Activated CD8-positive, alpha-beta memory T cell treated with anti-CD3 and anti-CD28 coated beads, Interleukin-2, amount 50 U/mL, for 48 hours (primary cell): ENCODE results near the gene FAM53A.
"Not testable (repeated sequence)": the region's sequence is repeated elsewhere in the genome, so short reads cannot be mapped to it uniquely, and the experiment has no call there.

Source experiments
- DNase-seq: peaks from one replicate; pipeline ENCODE4 v3.0.0-alpha.2; 2020

FAM53A gene

DNA sequence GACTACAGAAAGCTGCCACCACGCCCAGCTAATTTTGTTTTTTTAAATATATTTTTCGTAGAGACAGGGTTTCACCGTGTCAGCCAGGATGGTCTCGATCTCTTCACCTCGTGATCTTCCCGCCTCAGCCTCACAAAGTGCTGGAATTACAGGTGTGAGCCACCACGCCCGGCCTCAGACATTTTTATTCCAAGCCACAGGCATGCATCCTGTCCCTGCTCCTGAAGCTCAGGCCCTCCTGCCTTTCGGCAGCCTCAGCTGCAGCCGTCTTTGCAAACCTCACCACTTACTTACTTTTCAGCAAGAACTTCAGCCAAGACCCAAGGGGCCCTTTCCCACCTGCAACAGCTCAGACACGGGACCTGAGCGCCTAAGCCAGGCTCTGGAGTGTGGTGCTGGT is 26.0 kb downstream of the FAM53A start:
- no peak for DNase-seq

GRCh38 chr4:1656986-1657385 is 27.1 kb downstream of the FAM53A start:
- no peak for DNase-seq

GRCh38 chr4:1656132-1656531 is 28.0 kb downstream of the FAM53A start:
- DNase-seq, result no peak

- no peak for DNase-seq
Measured at GRCh38 chr4:1655676-1656075, 28.4 kb downstream of the FAM53A start.

DNA sequence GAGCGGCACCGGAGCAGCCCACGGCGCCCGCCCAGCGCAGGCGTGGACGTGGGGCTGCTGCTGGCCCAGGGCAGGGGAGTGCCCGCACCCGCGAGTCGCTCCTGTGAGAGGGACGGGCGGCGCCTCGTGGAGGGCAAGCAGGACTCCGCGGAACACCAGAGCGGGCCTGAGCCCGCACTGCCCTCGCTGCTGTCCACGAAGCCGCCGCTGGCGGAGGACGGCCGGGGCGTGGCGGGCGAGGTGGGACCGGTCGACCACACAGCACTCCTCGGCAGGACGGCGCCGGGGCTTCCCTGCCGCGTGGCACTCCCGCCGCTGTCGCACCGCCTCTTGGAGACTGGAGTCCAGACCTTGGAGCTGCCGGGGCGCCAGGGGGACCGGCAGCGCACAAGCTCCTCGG is 29.0 kb downstream of the FAM53A start:
- DNase-seq, result no peak

DNA sequence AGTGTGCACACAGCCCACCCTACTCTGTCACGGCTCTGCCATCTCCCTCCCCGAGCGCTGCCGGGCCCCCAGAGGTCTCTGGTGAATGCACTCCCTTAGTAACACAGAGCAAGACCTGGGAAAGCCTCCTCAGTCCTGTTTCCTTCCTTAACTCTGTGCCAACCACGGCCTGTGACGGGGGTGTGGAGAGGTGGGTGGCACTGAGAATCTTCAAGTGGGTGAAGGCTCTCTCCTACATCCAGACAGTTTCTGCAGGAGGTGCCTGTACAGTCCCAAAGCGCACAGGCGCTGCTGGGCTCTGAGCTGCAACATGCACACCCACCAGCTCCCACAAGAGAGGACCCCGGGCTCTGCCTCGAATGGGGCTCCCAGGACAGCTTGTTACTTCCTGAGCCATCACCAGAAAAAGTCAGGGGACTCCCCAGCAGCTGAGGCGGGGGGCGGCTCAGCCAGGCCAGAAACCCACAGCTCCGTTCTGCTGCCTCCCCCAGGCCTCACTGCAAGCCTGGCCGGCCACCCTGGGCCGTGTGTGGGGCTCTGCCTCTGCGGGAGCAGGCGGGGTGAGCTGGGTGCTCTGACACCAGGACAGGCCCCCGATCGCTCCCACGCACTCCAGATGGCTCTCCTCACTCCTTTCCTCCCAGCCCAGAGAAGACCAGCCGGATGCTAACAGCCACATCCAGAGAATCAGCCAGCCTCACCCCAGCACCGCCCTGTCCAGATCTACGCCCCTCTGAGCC is 29.7 kb downstream of the FAM53A start:
- no peak for DNase-seq

DNA sequence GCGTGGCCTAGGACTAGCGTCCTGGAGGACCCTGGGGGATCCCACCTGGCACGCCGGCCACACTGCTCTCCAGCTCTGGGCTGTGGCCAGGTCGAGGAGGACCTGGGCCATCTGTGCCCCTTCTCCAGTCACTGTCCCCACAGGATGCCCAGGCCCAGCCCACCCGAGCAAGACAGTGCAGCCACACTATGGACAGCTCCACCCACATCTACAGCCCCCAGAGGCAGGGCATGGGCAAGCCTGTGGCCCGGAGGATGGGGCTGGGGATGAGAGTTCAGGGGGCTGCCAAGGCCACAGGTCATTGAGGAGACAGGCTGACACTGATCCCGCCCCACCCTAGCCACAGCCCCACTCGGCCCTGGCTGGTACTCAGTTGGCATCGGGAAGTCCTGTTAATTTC is 30.3 kb downstream of the FAM53A start:
- no peak for DNase-seq

DNA sequence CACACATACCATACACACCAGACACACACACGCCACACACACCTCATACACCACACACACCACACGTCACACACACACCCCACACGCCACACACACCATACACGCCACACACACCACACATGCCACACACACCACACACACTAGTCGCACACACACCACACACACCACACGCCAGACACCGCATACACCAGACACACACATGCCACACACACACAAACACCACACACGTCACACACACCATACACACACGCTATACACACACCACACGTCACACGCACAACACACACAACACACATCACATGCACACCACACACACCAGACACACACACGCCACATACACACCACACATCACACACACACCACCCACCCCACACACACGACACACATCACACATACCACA is 32.0 kb downstream of the FAM53A start:
- no peak for DNase-seq

- no peak for DNase-seq
Measured at GRCh38 chr4:1651609-1652008, 32.5 kb downstream of the FAM53A start.

DNA sequence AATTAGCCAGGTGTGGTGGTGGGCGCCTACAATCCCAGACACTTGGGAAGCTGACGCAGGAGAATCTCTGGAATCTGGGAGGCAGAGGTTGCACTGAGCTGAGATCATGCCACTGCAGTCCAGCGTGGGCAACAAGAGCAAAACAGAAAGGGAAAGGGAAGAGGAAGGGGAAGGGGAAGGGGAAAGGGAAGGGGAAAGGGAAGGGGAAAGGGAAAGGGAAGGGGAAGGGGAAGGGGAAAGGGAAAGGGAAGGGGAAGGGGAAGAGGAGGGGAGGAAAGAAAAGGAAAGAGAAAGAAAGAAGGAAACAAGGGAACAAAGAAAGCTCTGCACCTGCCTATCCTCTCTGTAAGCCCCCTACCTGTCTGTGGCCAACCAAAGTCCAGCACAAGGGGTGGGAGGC is 35.2 kb downstream of the FAM53A start:
- DNase-seq, result no peak

DNA sequence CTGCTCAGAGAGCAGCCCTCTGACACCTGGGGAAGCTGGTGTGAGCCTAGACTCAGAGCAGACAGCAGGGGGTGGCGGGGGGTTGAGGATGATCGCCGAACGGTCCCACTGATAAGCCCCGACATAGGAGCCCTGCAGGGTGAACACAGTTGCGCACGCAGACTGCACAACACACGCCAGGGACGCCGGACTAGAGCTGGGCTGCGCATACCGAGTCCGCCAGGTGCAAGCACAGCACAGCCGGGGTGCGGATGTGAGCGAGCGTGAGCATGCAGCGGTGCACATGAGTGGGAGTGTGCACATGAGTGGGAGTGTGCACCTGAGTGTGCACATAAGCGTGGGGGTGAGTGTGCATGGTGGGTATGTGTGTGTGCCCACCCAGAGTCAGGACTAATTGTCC is 36.7 kb downstream of the FAM53A start:
- DNase-seq, result no peak

DNA sequence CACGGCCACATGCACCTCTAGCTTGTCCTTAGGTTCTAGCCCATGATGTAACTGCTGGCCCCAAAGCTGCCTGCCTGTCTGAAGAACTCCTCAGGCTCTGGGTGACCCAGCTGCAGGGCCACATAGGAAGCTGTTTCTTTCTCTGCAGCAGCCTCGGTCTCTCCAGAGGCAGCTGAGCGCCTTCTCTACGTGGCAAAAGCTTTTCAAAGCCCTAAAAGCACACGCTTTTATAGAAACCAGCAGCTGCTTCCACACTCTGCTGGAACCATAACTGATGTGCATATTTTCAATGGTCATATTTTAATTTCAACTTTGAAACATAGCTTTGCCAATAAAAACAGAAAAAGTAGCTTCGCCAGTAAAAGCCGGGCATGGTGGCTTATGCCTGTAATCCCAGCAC is 37.4 kb downstream of the FAM53A start:
- DNase-seq, result no peak

- DNase-seq, result no peak
Measured at GRCh38 chr4:1644891-1645657, 39.0 kb downstream of the FAM53A start.

GRCh38 chr4:1643971-1644735 is 40.0 kb downstream of the FAM53A start:
- no peak for DNase-seq

DNA sequence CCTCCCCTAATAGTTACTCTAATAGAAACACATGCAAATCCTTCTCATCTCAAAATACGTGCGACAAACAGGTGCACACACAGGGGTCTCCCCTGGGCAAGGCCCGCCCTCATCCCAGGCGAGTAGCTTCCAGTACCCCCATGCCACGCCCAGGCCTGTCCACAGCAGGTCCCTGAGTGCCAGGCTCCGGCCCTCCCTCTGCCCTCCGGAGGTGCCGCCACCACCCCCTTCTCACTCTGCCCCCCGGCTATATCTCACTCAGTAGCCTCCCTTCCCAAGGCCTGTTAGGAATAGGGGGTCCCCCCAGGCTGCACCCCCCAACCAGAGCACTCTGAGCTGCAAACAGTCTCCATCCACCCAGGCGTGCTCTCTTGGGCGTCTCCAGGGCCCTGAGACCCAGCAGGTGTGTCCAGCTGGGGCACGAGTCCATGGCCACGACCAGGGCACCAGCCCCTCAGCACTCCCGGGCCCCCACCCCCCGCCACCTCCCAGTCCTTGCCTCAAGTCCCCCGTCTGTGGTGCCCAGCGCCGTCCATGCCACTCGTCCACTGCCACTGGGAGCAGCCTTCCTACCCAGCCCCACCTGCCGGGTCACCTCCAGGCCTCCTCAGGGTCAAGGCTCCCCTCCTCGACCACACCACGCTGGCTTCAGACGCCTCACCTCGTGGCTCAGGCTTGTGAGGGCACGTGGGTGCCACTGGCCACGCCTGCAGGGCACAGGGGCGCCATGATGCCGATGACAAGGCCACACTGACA is 41.7 kb downstream of the FAM53A start:
- DNase-seq, result no peak

GRCh38 chr4:1641671-1642070 is 42.4 kb downstream of the FAM53A start:
- DNase-seq, result no peak

- not testable (repeated sequence) for DNase-seq
Measured at GRCh38 chr4:1640716-1641503, 43.2 kb downstream of the FAM53A start.

GRCh38 chr4:1640190-1640589 is 43.9 kb downstream of the FAM53A start:
- no peak for DNase-seq

DNA sequence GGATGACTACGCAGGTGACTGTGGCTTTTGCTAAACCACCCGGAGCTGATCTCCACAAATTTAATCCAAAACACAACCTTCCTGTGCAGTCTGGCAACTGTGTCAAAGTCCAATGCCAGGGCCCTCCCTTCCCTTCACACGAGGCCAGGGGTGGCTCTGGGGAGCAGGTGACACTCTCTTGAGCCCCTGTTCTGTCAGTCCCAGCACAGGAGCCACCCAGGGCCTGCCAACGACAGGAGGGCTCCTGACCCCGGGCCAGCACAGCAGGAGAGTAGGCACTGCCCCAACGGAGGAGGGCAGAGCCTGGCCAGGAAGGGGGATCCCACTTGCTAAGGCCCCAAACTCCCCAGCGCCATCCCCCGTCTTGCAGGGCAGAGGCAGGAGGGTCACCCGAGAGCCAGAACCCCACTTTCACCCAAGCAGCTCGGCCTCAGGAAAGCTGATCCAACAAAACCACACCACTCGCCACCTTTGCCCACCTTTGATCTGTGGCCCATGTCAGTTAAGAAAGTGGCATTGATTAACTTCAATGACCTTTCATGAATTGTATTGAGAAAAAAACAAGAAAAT is 44.7 kb downstream of the FAM53A start:
- DNase-seq, result no peak

DNA sequence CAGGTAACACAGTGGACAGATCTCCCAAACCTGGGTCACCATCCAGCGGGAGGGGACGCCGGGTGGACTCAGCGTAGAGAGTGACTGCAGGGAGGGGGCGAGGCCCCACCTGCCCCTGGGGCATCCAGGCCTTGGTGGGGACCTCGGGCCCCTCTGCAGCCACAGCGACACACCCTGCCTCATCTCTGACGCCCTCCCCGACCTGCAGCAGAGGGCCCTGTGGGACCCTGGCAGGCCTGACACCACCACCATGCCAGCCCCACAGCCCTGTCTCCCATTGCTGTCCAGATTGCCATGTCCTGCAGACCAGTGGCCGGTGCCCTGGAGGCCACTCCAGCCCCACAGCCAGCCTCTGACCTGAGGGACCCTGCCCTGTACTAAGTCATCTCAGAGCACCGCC is 45.2 kb downstream of the FAM53A start:
- no peak for DNase-seq

GRCh38 chr4:1638272-1638598 is 45.9 kb downstream of the FAM53A start:
- DNase-seq, result no peak
